ENCODE data around the gene NANS. TPM values are rescaled to one million over a fixed set of nuclear protein-coding genes. Genes with fewer than 3 reads are reported as not detected.

The NANS gene
- total and polyA plus RNA-seq, 9 donors: 30.4 to 46.3 (median 35.5) TPM

- Histone ChIP-seq H3K27ac (ENCODE audit: low read length) (no peak overlapping the region), H3K36me3 (ENCODE audit: control insufficient read depth, insufficient read depth, low read length) (no peaks in the 10 kb centered on the region), H3K9me3 (replicated peaks; ENCODE audit: control insufficient read depth, low read depth, low read length) (no peaks in the 10 kb centered on the region), H3K4me3 (ENCODE audit: low read length) (no peak overlapping the region), H3K27me3 (ENCODE audit: control insufficient read depth, insufficient read depth, low read length) (peaks cover 7% of the 10 kb centered on the region), H3K4me1 (ENCODE audit: control insufficient read depth, insufficient read depth, low read length) (no peaks in the 10 kb centered on the region)
- WGBS (ENCODE audit: insufficient coverage): 81% methylated on average over 4 of the region's 7 CpGs
- DNase-seq: no peak
Observed at GRCh38 chr9:98095401-98095800, 38.9 kb downstream of the NANS start.

GRCh38 chr9:98096091-98096490, 39.6 kb downstream of the NANS start:
- Histone ChIP-seq H3K36me3 (ENCODE audit: control insufficient read depth, insufficient read depth, low read length) (no peaks in the 10 kb centered on the region), H3K4me1 (ENCODE audit: control insufficient read depth, insufficient read depth, low read length) (no peaks in the 10 kb centered on the region), H3K27me3 (ENCODE audit: control insufficient read depth, insufficient read depth, low read length) (peaks cover 7% of the 10 kb centered on the region), H3K9me3 (replicated peaks; ENCODE audit: control insufficient read depth, low read depth, low read length) (no peaks in the 10 kb centered on the region), H3K4me3 (ENCODE audit: low read length) (no peak overlapping the region), H3K27ac (ENCODE audit: low read length) (no peak overlapping the region)
- no peak for DNase-seq
- 76% methylated on average over 2 of the region's 5 CpGs for whole genome bisulfite sequencing (ENCODE audit: insufficient coverage)

GRCh38 chr9:98097836-98098235, 41.3 kb downstream of the NANS start:
- no peak for DNase-seq

GRCh38 chr9:98099346-98099745, 42.8 kb downstream of the NANS start:
- H3K4me1 ChIP-seq (ENCODE audit: control insufficient read depth, insufficient read depth, low read length): no peaks in the 10 kb centered on the region
- no CpG with 5 or more reads among the region's 2 CpGs for WGBS (ENCODE audit: insufficient coverage)
- H3K36me3 ChIP-seq (ENCODE audit: control insufficient read depth, insufficient read depth, low read length): no peaks in the 10 kb centered on the region
- no peaks in the 10 kb centered on the region for H3K27me3 ChIP-seq (ENCODE audit: control insufficient read depth, insufficient read depth, low read length)
- no peaks in the 10 kb centered on the region for H3K9me3 ChIP-seq (replicated peaks; ENCODE audit: control insufficient read depth, low read depth, low read length)
- H3K27ac ChIP-seq (ENCODE audit: low read length): no peak overlapping the region
- no peak overlapping the region for H3K4me3 ChIP-seq (ENCODE audit: low read length)
- DNase-seq: no peak

More at GRCh38 chr9:98097836-98098235, 41.3 kb downstream of the NANS start:
- Histone ChIP-seq H3K9me3 (replicated peaks; ENCODE audit: control insufficient read depth, low read depth, low read length) (no peaks in the 10 kb centered on the region), H3K27ac (ENCODE audit: low read length) (no peak overlapping the region), H3K4me1 (ENCODE audit: control insufficient read depth, insufficient read depth, low read length) (no peaks in the 10 kb centered on the region), H3K27me3 (ENCODE audit: control insufficient read depth, insufficient read depth, low read length) (no peaks in the 10 kb centered on the region), H3K4me3 (ENCODE audit: low read length) (no peak overlapping the region), H3K36me3 (ENCODE audit: control insufficient read depth, insufficient read depth, low read length) (no peaks in the 10 kb centered on the region)
- WGBS (ENCODE audit: insufficient coverage): 63% methylated on average over 4 of the region's 4 CpGs

GRCh38 chr9:98099898-98100297, 43.4 kb downstream of the NANS start:
- Histone ChIP-seq H3K36me3 (ENCODE audit: control insufficient read depth, insufficient read depth, low read length) (no peaks in the 10 kb centered on the region), H3K27me3 (ENCODE audit: control insufficient read depth, insufficient read depth, low read length) (no peaks in the 10 kb centered on the region), H3K27ac (ENCODE audit: low read length) (no peak overlapping the region), H3K4me3 (ENCODE audit: low read length) (no peak overlapping the region), H3K9me3 (replicated peaks; ENCODE audit: control insufficient read depth, low read depth, low read length) (no peaks in the 10 kb centered on the region), H3K4me1 (ENCODE audit: control insufficient read depth, insufficient read depth, low read length) (no peaks in the 10 kb centered on the region)
- no peak for DNase-seq
- 50% methylated on average over 2 of the region's 5 CpGs for whole genome bisulfite sequencing (ENCODE audit: insufficient coverage)

GRCh38 chr9:98100456-98100855, 43.9 kb downstream of the NANS start:
- no peaks in the 10 kb centered on the region for H3K36me3 ChIP-seq (ENCODE audit: control insufficient read depth, insufficient read depth, low read length)
- H3K9me3 ChIP-seq (replicated peaks; ENCODE audit: control insufficient read depth, low read depth, low read length): no peaks in the 10 kb centered on the region
- H3K4me1 ChIP-seq (ENCODE audit: control insufficient read depth, insufficient read depth, low read length): no peaks in the 10 kb centered on the region
- H3K27ac ChIP-seq (ENCODE audit: low read length): no peak overlapping the region
- DNase-seq: no peak
- no peak overlapping the region for H3K4me3 ChIP-seq (ENCODE audit: low read length)
- no peaks in the 10 kb centered on the region for H3K27me3 ChIP-seq (ENCODE audit: control insufficient read depth, insufficient read depth, low read length)

- no peaks in the 10 kb centered on the region for H3K4me1 ChIP-seq (ENCODE audit: control insufficient read depth, insufficient read depth, low read length)
- H3K27ac ChIP-seq (ENCODE audit: low read length): no peak overlapping the region
- no peak overlapping the region for H3K4me3 ChIP-seq (ENCODE audit: low read length)
- DNase-seq: no peak
- no peaks in the 10 kb centered on the region for H3K36me3 ChIP-seq (ENCODE audit: control insufficient read depth, insufficient read depth, low read length)
- no peaks in the 10 kb centered on the region for H3K9me3 ChIP-seq (replicated peaks; ENCODE audit: control insufficient read depth, low read depth, low read length)
- WGBS (ENCODE audit: insufficient coverage): 95% methylated on average over 4 of the region's 7 CpGs
- peaks cover 2% of the 10 kb centered on the region for H3K27me3 ChIP-seq (ENCODE audit: control insufficient read depth, insufficient read depth, low read length)
Observed at GRCh38 chr9:98101416-98101815, 44.9 kb downstream of the NANS start.

GRCh38 chr9:98101868-98102273, 45.3 kb downstream of the NANS start:
- Histone ChIP-seq H3K4me1 (ENCODE audit: control insufficient read depth, insufficient read depth, low read length) (no peaks in the 10 kb centered on the region), H3K4me3 (ENCODE audit: low read length) (no peak overlapping the region), H3K27me3 (ENCODE audit: control insufficient read depth, insufficient read depth, low read length) (peaks cover 2% of the 10 kb centered on the region), H3K9me3 (replicated peaks; ENCODE audit: control insufficient read depth, low read depth, low read length) (no peaks in the 10 kb centered on the region), H3K27ac (ENCODE audit: low read length) (no peak overlapping the region), H3K36me3 (ENCODE audit: control insufficient read depth, insufficient read depth, low read length) (no peaks in the 10 kb centered on the region)
- DNase-seq: no peak
- WGBS (ENCODE audit: insufficient coverage): 30% methylated on average over 5 of the region's 6 CpGs

- no peak overlapping the region for H3K4me3 ChIP-seq (ENCODE audit: low read length)
- peaks cover 2% of the 10 kb centered on the region for H3K9me3 ChIP-seq (replicated peaks; ENCODE audit: control insufficient read depth, low read depth, low read length)
- peaks cover 2% of the 10 kb centered on the region for H3K27me3 ChIP-seq (ENCODE audit: control insufficient read depth, insufficient read depth, low read length)
- H3K27ac ChIP-seq (ENCODE audit: low read length): no peak overlapping the region
- DNase-seq: peak; percentile 30
- H3K4me1 ChIP-seq (ENCODE audit: control insufficient read depth, insufficient read depth, low read length): no peaks in the 10 kb centered on the region
- no peaks in the 10 kb centered on the region for H3K36me3 ChIP-seq (ENCODE audit: control insufficient read depth, insufficient read depth, low read length)
- WGBS (ENCODE audit: insufficient coverage): 67% methylated on average over 2 of the region's 3 CpGs
Observed at GRCh38 chr9:98104445-98104881, 47.9 kb downstream of the NANS start.

- 85% methylated on average over 7 of the region's 7 CpGs for whole genome bisulfite sequencing (ENCODE audit: insufficient coverage)
- no peak for DNase-seq
- peaks cover 2% of the 10 kb centered on the region for H3K27me3 ChIP-seq (ENCODE audit: control insufficient read depth, insufficient read depth, low read length)
- no peaks in the 10 kb centered on the region for H3K36me3 ChIP-seq (ENCODE audit: control insufficient read depth, insufficient read depth, low read length)
- H3K27ac ChIP-seq (ENCODE audit: low read length): no peak overlapping the region
- no peak overlapping the region for H3K4me3 ChIP-seq (ENCODE audit: low read length)
- no peaks in the 10 kb centered on the region for H3K4me1 ChIP-seq (ENCODE audit: control insufficient read depth, insufficient read depth, low read length)
- peaks cover 2% of the 10 kb centered on the region for H3K9me3 ChIP-seq (replicated peaks; ENCODE audit: control insufficient read depth, low read depth, low read length)
Observed at GRCh38 chr9:98105006-98105405, 48.5 kb downstream of the NANS start.

GRCh38 chr9:98107926-98108325, 51.4 kb downstream of the NANS start:
- no CpG with 5 or more reads among the region's 2 CpGs for WGBS (ENCODE audit: insufficient coverage)

More at GRCh38 chr9:98107926-98108325, 51.4 kb downstream of the NANS start:
- DNase-seq: no peak
- no peaks in the 10 kb centered on the region for H3K36me3 ChIP-seq (ENCODE audit: control insufficient read depth, insufficient read depth, low read length)
- H3K4me3 ChIP-seq (ENCODE audit: low read length): no peak overlapping the region
- H3K9me3 ChIP-seq (replicated peaks; ENCODE audit: control insufficient read depth, low read depth, low read length): peaks cover 2% of the 10 kb centered on the region
- H3K4me1 ChIP-seq (ENCODE audit: control insufficient read depth, insufficient read depth, low read length): no peaks in the 10 kb centered on the region
- H3K27ac ChIP-seq (ENCODE audit: low read length): no peak overlapping the region
- H3K27me3 ChIP-seq (ENCODE audit: control insufficient read depth, insufficient read depth, low read length): peaks cover 2% of the 10 kb centered on the region

Measured in muscle of leg (tissue), 11 donors.